MM.1S (cell line): Measurements from ENCODE around the gene MYO10.

Experiments
- DNase-seq: peaks from one replicate; pipeline ENCODE4 v3.0.0-alpha.2; 2015
- H2AFZ ChIP-seq: fragments of 300-600 bp; sonication (generic); 2 replicates; pipeline ENCODE4 v1.6.0; 2016; ENCODE audit warnings: antibody characterized with exemption, low read length
- H3F3A ChIP-seq: fragments of 300-600 bp; sonication (generic); 2 replicates; pipeline ENCODE4 v1.6.1; 2016; ENCODE audit warnings: mild to moderate bottlenecking, antibody characterized with exemption, low read length, moderate library complexity, mixed read lengths; ENCODE audit not compliant: insufficient read depth
- H3K27ac ChIP-seq: fragments of 300-600 bp; sonication (generic); 2 replicates; pipeline ENCODE4 v1.5.1; 2016; ENCODE audit warnings: mild to moderate bottlenecking, low read length
- H3K27me3 ChIP-seq: fragments of 300-600 bp; sonication (generic); replicated peaks from 2 replicates; pipeline ENCODE4 v1.6.0; 2016; ENCODE audit warnings: low read length; ENCODE audit not compliant: insufficient read depth
- H3K36me3 ChIP-seq: fragments of 300-600 bp; sonication (generic); replicated peaks from 2 replicates; pipeline ENCODE4 v1.6.1; 2016; ENCODE audit warnings: mild to moderate bottlenecking, low read length, mixed read lengths; ENCODE audit not compliant: insufficient read depth
- H3K4me1 ChIP-seq: fragments of 300-600 bp; sonication (generic); 2 replicates; pipeline ENCODE4 v1.6.1; 2016; ENCODE audit warnings: low read length, mixed read lengths
- H3K4me2 ChIP-seq: fragments of 300-600 bp; sonication (generic); 2 replicates; pipeline ENCODE4 v1.6.0; 2016; ENCODE audit warnings: low read depth, low read length
- H3K4me3 ChIP-seq: fragments of 300-600 bp; sonication (generic); 2 replicates; pipeline ENCODE4 v1.5.1; 2016; ENCODE audit warnings: low read length, mixed read lengths
- H3K79me2 ChIP-seq: fragments of 300-600 bp; sonication (generic); 2 replicates; pipeline ENCODE4 v1.6.1; 2016; ENCODE audit warnings: mixed run types, low read length, mixed read lengths
- H3K9ac ChIP-seq: fragments of 300-600 bp; sonication (generic); 2 replicates; pipeline ENCODE4 v1.6.1; 2016; ENCODE audit warnings: low read length, mixed read lengths
- H3K9me2 ChIP-seq: fragments of 300-600 bp; sonication (generic); replicated peaks from 2 replicates; pipeline ENCODE4 v1.6.1; 2016; ENCODE audit warnings: mild to moderate bottlenecking, low read length, mixed read lengths; ENCODE audit not compliant: insufficient read depth
- H3K9me3 ChIP-seq: fragments of 300-600 bp; sonication (generic); replicated peaks from 2 replicates; pipeline ENCODE4 v1.6.1; 2016; ENCODE audit warnings: mild to moderate bottlenecking, low read length, mixed read lengths; ENCODE audit not compliant: insufficient read depth
- H4K20me1 ChIP-seq: fragments of 300-600 bp; sonication (generic); 2 replicates; pipeline ENCODE4 v1.6.1; 2016; ENCODE audit warnings: mild to moderate bottlenecking, low read length, moderate library complexity, mixed read lengths; ENCODE audit not compliant: insufficient read depth
- EZH2 ChIP-seq: fragments of 300-600 bp; sonication (generic); optimal IDR thresholded peaks from 2 replicates; pipeline ENCODE3; 2017; ENCODE audit warnings: low read depth, mild to moderate bottlenecking, antibody characterized with exemption, low read length, mixed read lengths
- EZH2phosphoT487 ChIP-seq: fragments of 300-600 bp; sonication (generic); IDR thresholded peaks from 2 replicates; pipeline ENCODE4 v1.6.1; 2018; ENCODE audit warnings: antibody characterized with exemption, low read length
- TF ChIP-seq, protein P1 (sequence below): fragments of 300-600 bp; sonication (generic); IDR thresholded peaks from 2 replicates; pipeline ENCODE4 v1.5.1; 2016; ENCODE audit warnings: antibody characterized with exemption, low read length, mixed read lengths

Gene MYO10

DNA sequence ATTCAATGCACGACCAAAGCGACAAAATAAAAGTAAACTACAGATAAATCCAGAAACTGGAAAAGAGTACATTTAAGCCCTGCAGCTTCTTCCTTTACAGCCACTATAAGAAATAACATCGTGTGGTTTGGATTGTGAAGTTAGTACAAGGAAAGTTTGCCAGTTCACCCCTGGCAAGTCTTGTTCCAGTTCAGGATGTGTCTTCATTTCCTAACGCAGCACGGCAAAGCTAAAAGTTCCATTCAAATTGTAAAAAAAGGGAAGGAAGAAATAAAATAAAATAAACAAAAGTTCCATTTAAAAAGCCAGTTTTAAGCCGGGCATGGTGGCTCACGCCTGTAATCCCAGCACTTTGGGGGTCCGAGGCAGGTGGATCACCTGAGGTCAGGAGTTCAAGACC, 236.0 kb downstream of the MYO10 start:
- DNase-seq = no peak
- H3K36me3 ChIP-seq = no peaks in the 10 kb centered on the region

DNA sequence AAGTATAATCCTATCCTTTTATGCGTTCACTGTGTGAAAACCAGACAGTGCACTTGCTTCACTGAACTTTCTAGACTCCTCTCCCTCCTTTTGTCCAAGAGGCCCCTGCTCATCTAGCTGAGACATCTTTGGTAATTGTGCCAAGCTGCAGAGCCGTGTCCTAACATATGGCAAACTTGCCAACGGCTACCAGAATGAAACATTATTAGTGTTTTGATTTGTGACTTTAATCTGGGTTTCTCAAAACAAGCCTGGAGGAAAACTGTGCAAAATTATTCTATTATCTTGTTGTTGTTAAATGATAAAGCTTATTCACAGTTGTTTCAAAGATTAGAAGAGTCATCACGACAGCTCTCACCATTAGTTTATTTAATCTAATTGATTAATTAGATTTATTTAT, 240.3 kb downstream of the MYO10 start:
- Histone ChIP-seq H4K20me1 (no peaks in the 10 kb centered on the region), H3K27me3 (no peaks in the 10 kb centered on the region), H3K4me3 (no peak overlapping the region), H3K79me2 (no peaks in the 10 kb centered on the region), H2AFZ (no peak overlapping the region), H3K4me1 (no peaks in the 10 kb centered on the region), H3K9ac (no peak overlapping the region), H3K9me3 (no peaks in the 10 kb centered on the region), H3K27ac (no peak overlapping the region), H3K9me2 (no peaks in the 10 kb centered on the region), H3F3A (no peaks in the 10 kb centered on the region), H3K36me3 (no peaks in the 10 kb centered on the region), H3K4me2 (no peak overlapping the region)
- DNase-seq = no peak
- TF ChIP-seq EZH2phosphoT487 = no peak
- TF ChIP-seq, protein P1, sequence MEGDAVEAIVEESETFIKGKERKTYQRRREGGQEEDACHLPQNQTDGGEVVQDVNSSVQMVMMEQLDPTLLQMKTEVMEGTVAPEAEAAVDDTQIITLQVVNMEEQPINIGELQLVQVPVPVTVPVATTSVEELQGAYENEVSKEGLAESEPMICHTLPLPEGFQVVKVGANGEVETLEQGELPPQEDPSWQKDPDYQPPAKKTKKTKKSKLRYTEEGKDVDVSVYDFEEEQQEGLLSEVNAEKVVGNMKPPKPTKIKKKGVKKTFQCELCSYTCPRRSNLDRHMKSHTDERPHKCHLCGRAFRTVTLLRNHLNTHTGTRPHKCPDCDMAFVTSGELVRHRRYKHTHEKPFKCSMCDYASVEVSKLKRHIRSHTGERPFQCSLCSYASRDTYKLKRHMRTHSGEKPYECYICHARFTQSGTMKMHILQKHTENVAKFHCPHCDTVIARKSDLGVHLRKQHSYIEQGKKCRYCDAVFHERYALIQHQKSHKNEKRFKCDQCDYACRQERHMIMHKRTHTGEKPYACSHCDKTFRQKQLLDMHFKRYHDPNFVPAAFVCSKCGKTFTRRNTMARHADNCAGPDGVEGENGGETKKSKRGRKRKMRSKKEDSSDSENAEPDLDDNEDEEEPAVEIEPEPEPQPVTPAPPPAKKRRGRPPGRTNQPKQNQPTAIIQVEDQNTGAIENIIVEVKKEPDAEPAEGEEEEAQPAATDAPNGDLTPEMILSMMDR = no peak
- TF ChIP-seq EZH2 = no peak

More for the DNA sequence above, 236.0 kb downstream of the MYO10 start:
- no peak overlapping the region for H3K9ac ChIP-seq
- no peaks in the 10 kb centered on the region for H4K20me1 ChIP-seq
- H3K9me3 ChIP-seq = no peaks in the 10 kb centered on the region
- no peaks in the 10 kb centered on the region for H3K9me2 ChIP-seq
- H2AFZ ChIP-seq = no peak overlapping the region
- H3K4me1 ChIP-seq = no peaks in the 10 kb centered on the region
- no peak for TF ChIP-seq EZH2
- no peak for TF ChIP-seq EZH2phosphoT487
- TF ChIP-seq, protein P1 = no peak
- H3K4me2 ChIP-seq = no peak overlapping the region
- H3K27ac ChIP-seq = no peak overlapping the region
- H3F3A ChIP-seq = no peaks in the 10 kb centered on the region
- H3K27me3 ChIP-seq = no peaks in the 10 kb centered on the region
- no peaks in the 10 kb centered on the region for H3K79me2 ChIP-seq
- H3K4me3 ChIP-seq = no peak overlapping the region

DNA sequence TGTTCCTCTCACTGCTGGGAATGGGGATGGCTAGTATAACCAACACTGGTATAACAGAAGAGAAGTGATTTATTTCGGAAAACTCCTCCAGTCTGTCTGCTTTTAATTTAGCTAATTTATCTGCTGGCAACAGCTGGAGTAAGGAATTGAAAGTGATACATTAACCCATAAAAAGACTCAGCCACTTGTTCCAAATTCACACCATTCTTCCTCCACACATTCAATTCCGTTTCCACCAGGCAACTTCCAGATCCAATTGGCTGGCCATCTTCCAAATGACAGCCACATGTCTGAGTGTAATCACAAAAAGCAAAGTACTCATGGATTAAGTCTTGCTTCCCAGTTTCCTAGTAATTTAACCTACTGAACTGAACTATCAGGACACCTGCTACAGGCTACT, 242.2 kb downstream of the MYO10 start:
- H3K9me3 ChIP-seq = no peaks in the 10 kb centered on the region
- H3K27ac ChIP-seq = no peak overlapping the region
- no peaks in the 10 kb centered on the region for H3K36me3 ChIP-seq
- no peak overlapping the region for H3K9ac ChIP-seq
- DNase-seq = no peak
- H3K4me2 ChIP-seq = no peak overlapping the region
- H4K20me1 ChIP-seq = no peaks in the 10 kb centered on the region
- H2AFZ ChIP-seq = no peak overlapping the region
- H3F3A ChIP-seq = no peaks in the 10 kb centered on the region
- H3K79me2 ChIP-seq = no peaks in the 10 kb centered on the region
- no peaks in the 10 kb centered on the region for H3K4me1 ChIP-seq
- no peak for TF ChIP-seq EZH2
- no peak for TF ChIP-seq EZH2phosphoT487
- TF ChIP-seq, protein P1 = no peak
- H3K27me3 ChIP-seq = no peaks in the 10 kb centered on the region
- H3K9me2 ChIP-seq = no peaks in the 10 kb centered on the region
- no peak overlapping the region for H3K4me3 ChIP-seq
